T-helper 1 cell (primary cell): ENCODE measurements around the gene RUVBL1.
A peak's percentile ranks its signal among the peaks of the same experiment; 100 is the strongest.
"Not testable (repeated sequence)": the region's sequence is repeated elsewhere in the genome, so short reads cannot be mapped to it uniquely, and the experiment has no call there.

Experiments used
- DNase-seq, 5 donors: peaks; one replicate each; pipeline ENCODE4 v3.0.0-alpha.2; 2012 to 2020
- total RNA-seq, 4 donors: gene quantifications; one replicate each; lab custom pipeline; 2026; lab: John Stamatoyannopoulos, UW

Gene RUVBL1
- 13.0 to 31.3 (median 25.5) reads per million in 4 donors for total RNA-seq

GRCh38 chr3:128123538-128124368 is at the start of gene RUVBL1:
RUVBL1 (minus strand) TSS chr3:128123812; CDS start chr3:128123724, 88 bp downstream.
- DNase-seq = peak; percentile 91 to 99 (median 96)

GRCh38 chr3:128173200-128173599 is 49.6 kb upstream of the RUVBL1 start:
- no peak for DNase-seq

GRCh38 chr3:128170866-128171516 is 47.4 kb upstream of the RUVBL1 start:
- DNase-seq = no peak

GRCh38 chr3:128168836-128169235 is 45.2 kb upstream of the RUVBL1 start:
- no peak for DNase-seq

- no peak for DNase-seq
These were observed 44.5 kb upstream of the RUVBL1 start for GRCh38 chr3:128167973-128168674.

- DNase-seq = no peak
These were observed 44.0 kb upstream of the RUVBL1 start for GRCh38 chr3:128167646-128167972.

GRCh38 chr3:128166971-128167453 is 43.4 kb upstream of the RUVBL1 start:
- DNase-seq = no peak

- DNase-seq = no peak
These were observed 39.8 kb upstream of the RUVBL1 start for GRCh38 chr3:128163432-128163831.

- no peak for DNase-seq
These were observed 37.0 kb upstream of the RUVBL1 start for GRCh38 chr3:128160661-128161060.

GRCh38 chr3:128155616-128156360 is 32.2 kb upstream of the RUVBL1 start:
- no peak for DNase-seq

GRCh38 chr3:128154354-128154753 is 30.7 kb upstream of the RUVBL1 start:
- not testable (repeated sequence) for DNase-seq

GRCh38 chr3:128153156-128154041 is 29.8 kb upstream of the RUVBL1 start, which contains the start of gene EEFSEC:
EEFSEC (plus strand) TSS chr3:128153481; CDS start chr3:128153508, 27 bp downstream.
- peak; percentile 61 to 86 (median 75) for DNase-seq

- no peak for DNase-seq
These were observed 29.0 kb upstream of the RUVBL1 start for GRCh38 chr3:128152419-128153155.

GRCh38 chr3:128151758-128152274 is 28.2 kb upstream of the RUVBL1 start:
- no peak for DNase-seq

- DNase-seq = no peak
These were observed 26.0 kb upstream of the RUVBL1 start for GRCh38 chr3:128149650-128150049.

GRCh38 chr3:128146201-128146600 is 22.6 kb upstream of the RUVBL1 start:
- no peak for DNase-seq

- no peak for DNase-seq
These were observed 21.7 kb upstream of the RUVBL1 start for GRCh38 chr3:128145279-128145678.

GRCh38 chr3:128144512-128145187 is 21.0 kb upstream of the RUVBL1 start:
- DNase-seq = no peak

- DNase-seq = no peak
These were observed 19.9 kb upstream of the RUVBL1 start for GRCh38 chr3:128143496-128143895.
